LHCN-M2 (cell line): ENCODE results near the gene ECI1. TPM values are rescaled to one million over a fixed set of nuclear protein-coding genes. Genes with fewer than 3 reads are reported as not detected.
"Not testable (repeated sequence)": the region's sequence is repeated elsewhere in the genome, so short reads cannot be mapped to it uniquely, and the experiment has no call there.

ENCODE experiments used
- DNase-seq: peaks from one replicate; pipeline ENCODE4 v3.0.0-alpha.2; 2012; ENCODE audit warnings: low read depth
- total RNA-seq: library from RNA; depleted of rRNA; stranded (reverse); fragments of >200 nt; gene quantifications from 2 replicates; pipeline ENCODE4 v1.2.3, GENCODE V29; 2014

Gene ECI1
- total RNA-seq, 1 experiment from 2014 or later = 44.5 TPM

DNA sequence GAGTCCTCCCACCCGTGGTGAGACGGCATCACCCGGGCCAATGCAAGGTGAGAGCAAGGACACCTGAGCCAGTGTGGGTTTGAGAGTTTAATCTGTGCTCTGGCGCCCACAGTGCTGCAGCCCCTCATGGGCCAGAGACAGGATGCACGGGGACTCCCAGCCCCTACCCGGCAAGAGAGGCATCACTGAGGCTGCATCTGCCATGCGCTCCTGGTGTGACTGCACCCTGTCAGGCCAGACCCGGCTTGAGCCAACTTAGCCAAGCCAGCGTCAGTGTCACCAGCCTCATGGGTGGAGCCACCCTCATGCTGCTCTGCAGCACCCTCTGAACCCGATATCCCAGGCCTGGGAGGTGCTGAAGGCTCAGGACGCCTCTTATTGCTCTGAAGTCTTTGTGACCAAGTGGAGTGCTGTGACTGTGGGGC, 39.5 kb downstream of the ECI1 start:
- no peak for DNase-seq

GRCh38 chr16:2210386-2211365, 40.7 kb downstream of the ECI1 start, which contains the start of gene BRICD5:
Gene BRICD5 (minus strand): TSS chr16:2210863. CDS start chr16:2210833, 30 bp downstream.
- DNase-seq = peak; percentile 60

DNA sequence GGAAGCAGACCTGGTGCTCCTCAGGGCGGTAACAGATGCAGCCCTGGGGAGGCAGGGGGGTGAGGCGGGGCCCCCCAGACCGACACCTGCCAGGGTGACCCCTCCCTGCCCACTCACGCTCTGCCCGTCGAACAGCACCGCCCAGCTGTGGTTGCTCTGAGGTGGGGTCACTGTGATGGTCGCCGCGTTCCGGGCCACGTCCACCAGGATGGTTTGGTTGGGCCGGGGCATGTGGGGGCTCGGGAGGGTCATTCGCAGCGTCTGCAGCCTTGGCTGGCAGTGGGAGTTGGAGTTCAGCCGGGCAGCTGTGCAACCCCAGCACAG, 41.4 kb downstream of the ECI1 start:
- no peak for DNase-seq

- no peak for DNase-seq
Observed at GRCh38 chr16:2209258-2210008, 42.0 kb downstream of the ECI1 start.

GRCh38 chr16:2208772-2209171, 42.6 kb downstream of the ECI1 start:
- DNase-seq = no peak

DNA sequence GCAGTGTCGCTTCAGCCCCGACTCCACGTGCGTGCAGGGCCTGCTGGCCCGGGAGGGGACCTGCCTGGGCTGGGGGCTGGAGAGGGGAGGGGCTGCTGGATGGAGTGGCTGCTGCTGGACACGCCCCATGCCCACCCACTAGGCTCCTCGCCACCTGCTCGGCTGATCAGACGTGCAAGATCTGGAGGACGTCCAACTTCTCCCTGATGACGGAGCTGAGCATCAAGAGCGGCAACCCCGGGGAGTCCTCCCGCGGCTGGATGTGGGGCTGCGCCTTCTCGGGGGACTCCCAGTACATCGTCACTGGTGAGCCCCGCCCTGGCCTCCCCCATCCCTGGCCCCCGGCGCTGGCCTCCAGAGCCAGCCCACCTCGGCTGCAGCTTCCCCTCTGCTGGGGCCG, 43.1 kb downstream of the ECI1 start:
- DNase-seq = no peak

- DNase-seq = no peak
Observed at GRCh38 chr16:2207872-2208271, 43.5 kb downstream of the ECI1 start.

- DNase-seq = no peak
Observed at GRCh38 chr16:2206780-2207433, 44.5 kb downstream of the ECI1 start.

DNA sequence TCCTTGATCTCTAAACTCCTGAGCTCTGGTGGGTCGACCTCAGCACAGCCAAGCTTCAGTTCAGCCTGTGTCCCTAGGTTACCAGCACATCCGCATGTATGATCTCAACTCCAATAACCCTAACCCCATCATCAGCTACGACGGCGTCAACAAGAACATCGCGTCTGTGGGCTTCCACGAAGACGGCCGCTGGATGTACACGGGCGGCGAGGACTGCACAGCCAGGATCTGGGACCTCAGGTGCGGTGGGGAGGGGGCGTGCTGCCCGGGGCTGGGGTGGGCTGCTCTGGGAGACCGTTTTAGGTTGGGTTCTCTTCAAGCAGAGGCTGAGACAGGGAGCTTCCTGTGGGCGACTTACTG, 45.0 kb downstream of the ECI1 start:
- no peak for DNase-seq

DNA sequence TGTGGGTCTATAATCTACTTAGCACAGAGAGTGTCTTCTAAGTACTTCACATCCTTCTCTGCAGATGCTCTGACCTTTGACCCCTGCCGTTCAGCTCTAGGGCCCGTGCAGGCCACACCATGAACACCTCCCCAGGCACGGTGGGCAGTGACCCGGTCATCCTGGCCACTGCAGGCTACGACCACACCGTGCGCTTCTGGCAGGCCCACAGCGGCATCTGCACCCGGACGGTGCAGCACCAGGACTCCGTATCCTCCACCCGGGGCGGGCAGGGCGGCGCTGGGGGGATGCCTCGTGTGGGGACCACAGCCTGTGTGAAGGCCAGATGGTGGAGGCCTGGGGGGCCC, 45.4 kb downstream of the ECI1 start:
- no peak for DNase-seq

DNA sequence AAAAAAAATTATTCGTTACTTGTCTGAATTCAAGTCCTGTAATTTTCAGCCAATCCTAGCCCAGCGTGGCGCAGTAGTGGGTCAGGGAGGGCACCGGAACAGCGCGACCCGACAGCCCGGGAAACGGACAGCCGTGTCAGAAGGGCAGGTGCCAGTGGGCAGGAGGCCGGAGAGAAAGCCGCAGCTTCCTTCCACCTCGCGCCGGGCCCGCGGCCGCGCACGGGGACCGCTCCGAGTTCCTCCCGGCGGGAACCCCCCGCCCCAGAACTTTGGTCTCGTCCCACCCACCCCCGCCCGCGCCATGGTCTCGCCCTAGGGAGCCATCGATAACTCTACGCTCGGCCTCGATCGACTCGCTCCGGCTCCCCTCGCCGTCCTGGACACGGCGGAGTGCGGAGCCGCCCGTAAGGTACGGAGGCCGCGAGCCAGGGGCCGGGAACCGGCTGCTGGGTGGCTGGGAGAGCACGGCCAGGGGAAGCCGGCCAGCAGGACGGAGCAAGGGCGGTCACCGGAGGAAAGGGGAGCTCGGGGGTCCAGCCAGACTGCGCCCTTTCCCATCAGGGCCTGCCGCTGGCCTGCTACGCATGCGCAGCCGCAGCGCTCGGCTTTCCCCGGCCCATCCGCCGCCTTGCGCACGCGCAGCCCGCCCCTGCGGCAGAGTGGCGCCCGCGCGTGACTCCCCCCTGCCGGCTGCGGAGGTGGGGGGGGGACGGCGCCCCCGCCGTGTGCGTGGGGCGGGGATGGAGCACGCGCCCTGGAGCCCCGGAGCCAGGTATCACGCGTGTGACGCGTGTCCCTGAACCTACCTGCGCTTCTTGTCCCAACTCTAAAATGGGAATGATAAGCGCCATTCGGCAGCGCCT, 46.1 kb downstream of the ECI1 start, which contains the start of gene MLST8:
MLST8 (plus strand) TSS at position 351 of the 863 bp plus-strand sequence. CDS start 632 bp downstream, outside the sequence.
- peak; percentile 77 for DNase-seq

- DNase-seq = no peak
Observed at GRCh38 chr16:2204416-2205103, 46.8 kb downstream of the ECI1 start.

DNA sequence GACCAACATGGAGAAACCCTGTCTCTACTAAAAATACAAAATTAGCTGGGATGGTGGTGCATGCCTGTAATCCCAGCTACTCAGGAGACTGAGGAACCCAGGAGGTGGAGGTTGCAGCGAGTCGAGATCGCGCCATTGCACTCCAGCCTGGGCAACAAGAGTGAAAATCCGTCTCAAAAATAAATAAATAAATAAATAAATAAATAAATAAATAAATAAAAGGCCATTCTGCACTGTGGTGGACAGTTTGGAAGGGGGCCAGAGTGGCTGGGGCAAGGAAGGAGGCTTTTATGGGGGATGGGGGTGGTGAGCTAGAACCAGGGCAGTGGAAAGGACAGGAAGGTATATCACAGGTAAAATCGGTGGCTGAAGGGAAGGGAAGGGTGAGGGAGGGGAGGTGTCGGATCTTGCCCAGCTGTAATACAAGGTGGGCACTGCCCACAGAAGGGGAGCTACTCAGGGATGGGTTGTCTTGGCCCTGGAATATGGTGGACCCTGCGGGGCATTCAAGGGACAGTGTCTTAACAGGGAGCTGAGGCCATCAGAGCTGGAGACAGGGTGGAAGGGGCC, 48.2 kb downstream of the ECI1 start:
- DNase-seq = not testable (repeated sequence)

DNA sequence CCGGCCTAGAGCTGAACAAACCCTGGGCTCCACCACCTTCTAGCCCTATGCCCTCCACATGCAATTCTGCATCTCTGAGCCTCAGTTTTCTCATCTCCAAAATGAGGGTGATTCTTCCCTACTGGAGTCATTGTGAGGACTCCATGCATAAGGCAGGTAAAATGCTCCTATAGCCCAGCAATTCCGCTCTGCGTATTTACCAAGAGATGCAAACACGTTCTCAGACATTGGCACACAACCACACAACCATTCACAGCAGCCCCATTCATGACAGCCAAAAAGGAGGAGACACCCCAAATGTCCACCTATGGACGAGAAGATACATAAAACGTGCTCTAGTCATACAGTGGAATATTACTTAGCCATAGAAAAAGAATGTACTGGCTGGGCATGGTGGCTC, 51.1 kb downstream of the ECI1 start:
- no peak for DNase-seq

DNA sequence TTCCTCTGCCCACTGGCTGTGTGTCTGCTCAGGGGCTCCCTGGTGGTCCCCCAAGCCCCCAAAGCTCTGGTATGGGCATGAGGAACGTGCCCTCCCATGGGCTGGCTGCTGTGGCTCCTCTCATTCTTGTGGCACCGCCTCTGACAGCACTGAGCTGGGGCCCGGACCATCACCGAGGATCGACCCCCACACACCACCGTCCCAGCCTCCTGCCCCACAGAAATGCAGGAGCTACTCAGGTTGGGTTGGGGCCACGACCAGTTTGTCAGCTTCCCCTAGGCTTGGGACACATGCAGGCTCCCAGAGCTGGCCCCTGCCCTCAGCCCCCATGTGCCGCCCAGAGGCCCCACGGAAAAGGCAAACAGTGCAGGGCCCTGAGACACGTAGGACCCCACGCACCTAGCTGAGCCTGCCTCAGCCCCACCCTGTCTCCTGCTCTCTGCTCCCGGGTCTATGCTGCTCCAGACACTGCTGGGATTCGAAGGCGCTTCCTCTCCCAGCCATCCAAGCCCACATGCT, 51.7 kb downstream of the ECI1 start:
- DNase-seq = no peak

GRCh38 chr16:2199095-2199494, 52.3 kb downstream of the ECI1 start:
- no peak for DNase-seq

DNA sequence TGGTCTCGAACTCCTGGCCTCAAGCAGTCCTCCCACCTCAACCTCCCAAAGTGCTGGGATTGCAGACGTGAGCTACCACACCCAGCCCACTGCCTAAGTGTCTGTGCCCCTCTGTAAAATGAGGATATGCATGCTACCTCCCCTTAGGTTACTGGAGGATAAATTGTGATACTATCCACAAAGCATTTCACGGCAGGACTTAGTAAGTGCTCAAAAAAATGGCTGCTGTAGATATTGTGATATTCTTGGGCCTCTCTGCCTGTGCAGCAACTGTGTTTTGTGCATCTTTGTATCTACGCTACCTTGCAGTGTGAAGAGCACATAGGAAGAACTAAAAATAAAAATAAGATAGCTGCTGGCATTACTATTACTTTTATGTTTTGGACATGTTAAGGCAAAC, 53.1 kb downstream of the ECI1 start:
- DNase-seq = no peak

DNA sequence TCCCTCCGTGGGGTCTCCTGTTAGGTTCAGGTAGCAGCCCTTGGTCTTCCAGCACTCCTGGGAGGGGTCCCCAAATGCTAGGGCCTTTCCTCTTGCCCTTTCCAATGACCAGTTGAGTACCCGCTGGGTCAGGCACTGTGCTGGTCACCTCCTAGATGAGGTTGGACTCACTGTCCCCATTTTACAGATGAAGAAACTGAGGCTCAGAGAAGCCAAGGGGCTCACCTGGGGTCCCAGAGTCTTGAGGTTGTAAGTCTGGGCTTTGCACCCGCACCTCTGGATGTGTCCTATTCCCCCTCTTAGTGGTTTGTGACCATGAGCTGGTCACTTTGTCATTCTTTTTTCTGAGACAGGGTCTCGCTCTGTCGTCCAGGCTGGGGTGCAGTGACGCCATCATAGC, 53.6 kb downstream of the ECI1 start:
- no peak for DNase-seq

- no peak for DNase-seq
Observed at GRCh38 chr16:2196981-2197511, 54.3 kb downstream of the ECI1 start.
